H1 (cell line): ENCODE measurements around the gene C2CD2L. TPM values are rescaled to one million over a fixed set of nuclear protein-coding genes. Genes with fewer than 3 reads are reported as not detected.

Experiments used
- FOSL1 ChIP-seq: IDR thresholded peaks from 2 replicates; pipeline ENCODE4 v1.6.1; 2011; ENCODE audit warnings: mild to moderate bottlenecking, low read depth, low read length, moderate library complexity; ENCODE audit not compliant: insufficient read depth
- JUN ChIP-seq: IDR thresholded peaks from 2 replicates; pipeline ENCODE4 v1.6.1; 2011; ENCODE audit warnings: low read depth, mild to moderate bottlenecking, improper control_type of control experiment, low read length
- KDM1A ChIP-seq: fragments of 200-600, 300-600 bp; sonication (generic); IDR thresholded peaks from 2 replicates; pipeline ENCODE4 v1.7.1; 2016; ENCODE audit warnings: mild to moderate bottlenecking, low read length, borderline replicate concordance
- NANOG ChIP-seq: IDR thresholded peaks from 2 replicates; pipeline ENCODE4 v1.6.1; 2011; ENCODE audit warnings: low read length, low read depth, mild to moderate bottlenecking, inconsistent platforms; ENCODE audit not compliant: insufficient read depth, poor library complexity, severe bottlenecking
- SP1 ChIP-seq: IDR thresholded peaks from 2 replicates; pipeline ENCODE4 v1.6.1; 2011; ENCODE audit warnings: low read depth, low read length
- SUZ12 ChIP-seq: fragments of 200-600 bp; sonication (generic); IDR thresholded peaks from 2 replicates; pipeline ENCODE4 v1.6.1; 2012; ENCODE audit warnings: mild to moderate bottlenecking, inconsistent platforms, low read length, moderate library complexity, mixed read lengths
- TCF12 ChIP-seq: IDR thresholded peaks from 2 replicates; pipeline ENCODE4 v1.6.1; 2011; ENCODE audit warnings: low read depth, mild to moderate bottlenecking, low read length
- YY1 ChIP-seq: IDR thresholded peaks from 2 replicates; pipeline ENCODE4 v1.6.1; 2011; ENCODE audit warnings: low read depth, mild to moderate bottlenecking, low read length
- polyA plus RNA-seq, 7 experiments: library from polyadenylated mRNA; depleted of rRNA in 3 of 7; stranded (reverse) in 5 of 7; unstranded in 2 of 7; fragments of >200 nt in 5 of 7; fragments of 200-250 nt in 2 of 7; gene quantifications; 1 replicate in 5 of 7; 2 replicates in 1 of 7; 4 replicates in 1 of 7; pipeline versions ENCODE4 v1.2.1 to v1.2.3, GENCODE V29; 2011 to 2013; ENCODE audit warnings: missing spikeins in 2 of 7, mixed read lengths in 2 of 7
- total RNA-seq: library from RNA; stranded (reverse); fragmentation: NEBNext Ultra II Directional; extraction: Animal tissue kit (Norgen Biotek cat#: 25700); gene quantifications from 2 replicates; pipeline ENCODE4 v1.2.1, GENCODE V29; 2021
- TF ChIP-seq, protein P1 (sequence below): fragments of 300-600 bp; sonication (generic); IDR thresholded peaks from 2 replicates; pipeline ENCODE4 v1.7.1; 2012; ENCODE audit warnings: low read length, moderate library complexity, mild to moderate bottlenecking, inconsistent platforms; ENCODE audit not compliant: insufficient replicate concordance
- TF ChIP-seq, protein P2 (sequence below): IDR thresholded peaks from 2 replicates; pipeline ENCODE4 v1.6.1; 2012; ENCODE audit warnings: inconsistent platforms

The C2CD2L gene
- total and polyA plus RNA-seq, 2 of the 8 experiments (the other 6 are each of a cell fraction or from before 2014, with no cell fraction given), result 2.5 to 4.0 TPM

DNA sequence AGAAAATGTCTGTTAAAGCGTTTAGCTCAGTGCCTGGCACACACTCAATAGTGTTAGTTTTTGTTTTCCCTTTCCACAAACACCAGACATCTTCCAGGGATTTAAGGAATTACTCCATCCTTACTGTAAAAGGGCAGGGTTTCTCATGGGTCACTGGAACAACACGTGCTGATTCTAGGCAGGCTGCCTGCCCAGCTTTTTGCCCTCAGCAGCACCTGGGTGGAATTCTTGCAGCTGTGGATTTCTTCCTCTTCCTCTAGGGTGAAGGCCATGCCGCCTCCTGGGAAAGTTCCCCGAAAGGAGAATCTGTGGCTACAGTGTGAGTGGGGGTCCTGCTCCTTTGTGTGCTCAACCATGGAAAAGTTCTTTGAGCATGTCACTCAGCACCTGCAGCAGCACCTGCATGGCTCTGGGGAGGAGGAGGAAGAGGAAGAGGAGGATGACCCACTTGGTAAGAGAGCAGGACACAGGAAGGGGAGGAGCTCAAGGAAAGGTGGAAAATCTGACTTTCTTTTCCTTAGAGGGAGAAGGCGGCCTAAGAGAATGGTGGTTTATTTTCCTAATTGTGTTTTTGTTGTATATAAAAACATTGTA is 19.6 kb downstream of the C2CD2L start (continued):
- TF ChIP-seq, protein P1, sequence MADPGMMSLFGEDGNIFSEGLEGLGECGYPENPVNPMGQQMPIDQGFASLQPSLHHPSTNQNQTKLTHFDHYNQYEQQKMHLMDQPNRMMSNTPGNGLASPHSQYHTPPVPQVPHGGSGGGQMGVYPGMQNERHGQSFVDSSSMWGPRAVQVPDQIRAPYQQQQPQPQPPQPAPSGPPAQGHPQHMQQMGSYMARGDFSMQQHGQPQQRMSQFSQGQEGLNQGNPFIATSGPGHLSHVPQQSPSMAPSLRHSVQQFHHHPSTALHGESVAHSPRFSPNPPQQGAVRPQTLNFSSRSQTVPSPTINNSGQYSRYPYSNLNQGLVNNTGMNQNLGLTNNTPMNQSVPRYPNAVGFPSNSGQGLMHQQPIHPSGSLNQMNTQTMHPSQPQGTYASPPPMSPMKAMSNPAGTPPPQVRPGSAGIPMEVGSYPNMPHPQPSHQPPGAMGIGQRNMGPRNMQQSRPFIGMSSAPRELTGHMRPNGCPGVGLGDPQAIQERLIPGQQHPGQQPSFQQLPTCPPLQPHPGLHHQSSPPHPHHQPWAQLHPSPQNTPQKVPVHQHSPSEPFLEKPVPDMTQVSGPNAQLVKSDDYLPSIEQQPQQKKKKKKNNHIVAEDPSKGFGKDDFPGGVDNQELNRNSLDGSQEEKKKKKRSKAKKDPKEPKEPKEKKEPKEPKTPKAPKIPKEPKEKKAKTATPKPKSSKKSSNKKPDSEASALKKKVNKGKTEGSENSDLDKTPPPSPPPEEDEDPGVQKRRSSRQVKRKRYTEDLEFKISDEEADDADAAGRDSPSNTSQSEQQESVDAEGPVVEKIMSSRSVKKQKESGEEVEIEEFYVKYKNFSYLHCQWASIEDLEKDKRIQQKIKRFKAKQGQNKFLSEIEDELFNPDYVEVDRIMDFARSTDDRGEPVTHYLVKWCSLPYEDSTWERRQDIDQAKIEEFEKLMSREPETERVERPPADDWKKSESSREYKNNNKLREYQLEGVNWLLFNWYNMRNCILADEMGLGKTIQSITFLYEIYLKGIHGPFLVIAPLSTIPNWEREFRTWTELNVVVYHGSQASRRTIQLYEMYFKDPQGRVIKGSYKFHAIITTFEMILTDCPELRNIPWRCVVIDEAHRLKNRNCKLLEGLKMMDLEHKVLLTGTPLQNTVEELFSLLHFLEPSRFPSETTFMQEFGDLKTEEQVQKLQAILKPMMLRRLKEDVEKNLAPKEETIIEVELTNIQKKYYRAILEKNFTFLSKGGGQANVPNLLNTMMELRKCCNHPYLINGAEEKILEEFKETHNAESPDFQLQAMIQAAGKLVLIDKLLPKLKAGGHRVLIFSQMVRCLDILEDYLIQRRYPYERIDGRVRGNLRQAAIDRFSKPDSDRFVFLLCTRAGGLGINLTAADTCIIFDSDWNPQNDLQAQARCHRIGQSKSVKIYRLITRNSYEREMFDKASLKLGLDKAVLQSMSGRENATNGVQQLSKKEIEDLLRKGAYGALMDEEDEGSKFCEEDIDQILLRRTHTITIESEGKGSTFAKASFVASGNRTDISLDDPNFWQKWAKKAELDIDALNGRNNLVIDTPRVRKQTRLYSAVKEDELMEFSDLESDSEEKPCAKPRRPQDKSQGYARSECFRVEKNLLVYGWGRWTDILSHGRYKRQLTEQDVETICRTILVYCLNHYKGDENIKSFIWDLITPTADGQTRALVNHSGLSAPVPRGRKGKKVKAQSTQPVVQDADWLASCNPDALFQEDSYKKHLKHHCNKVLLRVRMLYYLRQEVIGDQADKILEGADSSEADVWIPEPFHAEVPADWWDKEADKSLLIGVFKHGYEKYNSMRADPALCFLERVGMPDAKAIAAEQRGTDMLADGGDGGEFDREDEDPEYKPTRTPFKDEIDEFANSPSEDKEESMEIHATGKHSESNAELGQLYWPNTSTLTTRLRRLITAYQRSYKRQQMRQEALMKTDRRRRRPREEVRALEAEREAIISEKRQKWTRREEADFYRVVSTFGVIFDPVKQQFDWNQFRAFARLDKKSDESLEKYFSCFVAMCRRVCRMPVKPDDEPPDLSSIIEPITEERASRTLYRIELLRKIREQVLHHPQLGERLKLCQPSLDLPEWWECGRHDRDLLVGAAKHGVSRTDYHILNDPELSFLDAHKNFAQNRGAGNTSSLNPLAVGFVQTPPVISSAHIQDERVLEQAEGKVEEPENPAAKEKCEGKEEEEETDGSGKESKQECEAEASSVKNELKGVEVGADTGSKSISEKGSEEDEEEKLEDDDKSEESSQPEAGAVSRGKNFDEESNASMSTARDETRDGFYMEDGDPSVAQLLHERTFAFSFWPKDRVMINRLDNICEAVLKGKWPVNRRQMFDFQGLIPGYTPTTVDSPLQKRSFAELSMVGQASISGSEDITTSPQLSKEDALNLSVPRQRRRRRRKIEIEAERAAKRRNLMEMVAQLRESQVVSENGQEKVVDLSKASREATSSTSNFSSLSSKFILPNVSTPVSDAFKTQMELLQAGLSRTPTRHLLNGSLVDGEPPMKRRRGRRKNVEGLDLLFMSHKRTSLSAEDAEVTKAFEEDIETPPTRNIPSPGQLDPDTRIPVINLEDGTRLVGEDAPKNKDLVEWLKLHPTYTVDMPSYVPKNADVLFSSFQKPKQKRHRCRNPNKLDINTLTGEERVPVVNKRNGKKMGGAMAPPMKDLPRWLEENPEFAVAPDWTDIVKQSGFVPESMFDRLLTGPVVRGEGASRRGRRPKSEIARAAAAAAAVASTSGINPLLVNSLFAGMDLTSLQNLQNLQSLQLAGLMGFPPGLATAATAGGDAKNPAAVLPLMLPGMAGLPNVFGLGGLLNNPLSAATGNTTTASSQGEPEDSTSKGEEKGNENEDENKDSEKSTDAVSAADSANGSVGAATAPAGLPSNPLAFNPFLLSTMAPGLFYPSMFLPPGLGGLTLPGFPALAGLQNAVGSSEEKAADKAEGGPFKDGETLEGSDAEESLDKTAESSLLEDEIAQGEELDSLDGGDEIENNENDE, result no peak
- TF ChIP-seq, protein P2, sequence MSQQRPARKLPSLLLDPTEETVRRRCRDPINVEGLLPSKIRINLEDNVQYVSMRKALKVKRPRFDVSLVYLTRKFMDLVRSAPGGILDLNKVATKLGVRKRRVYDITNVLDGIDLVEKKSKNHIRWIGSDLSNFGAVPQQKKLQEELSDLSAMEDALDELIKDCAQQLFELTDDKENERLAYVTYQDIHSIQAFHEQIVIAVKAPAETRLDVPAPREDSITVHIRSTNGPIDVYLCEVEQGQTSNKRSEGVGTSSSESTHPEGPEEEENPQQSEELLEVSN, result no peak
- no peak for TF ChIP-seq JUN
- TF ChIP-seq KDM1A, result no peak
- no peak for TF ChIP-seq TCF12
- TF ChIP-seq FOSL1, result no peak
- no peak for TF ChIP-seq SP1
- TF ChIP-seq YY1, result no peak
- TF ChIP-seq NANOG, result no peak
- no peak for TF ChIP-seq SUZ12
